H9 (cell line): Measurements from ENCODE around the gene MAEA. TPM values are rescaled to one million over a fixed set of nuclear protein-coding genes. Genes with fewer than 3 reads are reported as not detected.

Experiments used
- DNase-seq: peaks from one replicate; pipeline ENCODE4 v3.0.0-alpha.2; 2017
- H2AFZ ChIP-seq: one replicate; pipeline ENCODE4 v1.6.1; 2013; ENCODE audit warnings: mild to moderate bottlenecking, low read length, control low read depth, moderate library complexity
- H2AK5ac ChIP-seq: 2 replicates; pipeline ENCODE4 v1.6.1; 2013; ENCODE audit warnings: low read length, control low read depth, mixed read lengths; ENCODE audit not compliant: insufficient read length
- H2BK120ac ChIP-seq: one replicate; pipeline ENCODE4 v1.6.1; 2013; ENCODE audit warnings: low read depth, mild to moderate bottlenecking, low read length, control low read depth, inconsistent platforms; ENCODE audit not compliant: poor library complexity, severe bottlenecking
- H2BK12ac ChIP-seq: 2 replicates; pipeline ENCODE4 v1.6.1; 2013; ENCODE audit warnings: low read length, control low read depth, mixed read lengths, low read depth; ENCODE audit not compliant: insufficient read length
- H2BK15ac ChIP-seq: 2 replicates; pipeline ENCODE4 v1.6.1; 2013; ENCODE audit warnings: low read depth, low read length, control low read depth
- H2BK20ac ChIP-seq: one replicate; pipeline ENCODE4 v1.6.1; 2013; ENCODE audit warnings: low read depth, mild to moderate bottlenecking, low read length, control low read depth, inconsistent platforms; ENCODE audit not compliant: poor library complexity, severe bottlenecking
- H2BK5ac ChIP-seq: 2 replicates; pipeline ENCODE4 v1.6.1; 2013; ENCODE audit warnings: low read length, control low read depth, mixed read lengths; ENCODE audit not compliant: insufficient read length
- H3K14ac ChIP-seq: 2 replicates; pipeline ENCODE4 v1.6.1; 2013; ENCODE audit warnings: low read length, control low read depth; ENCODE audit not compliant: insufficient read depth
- H3K18ac ChIP-seq: 2 replicates; pipeline ENCODE4 v1.6.1; 2013; ENCODE audit warnings: low read depth, mild to moderate bottlenecking, mixed read lengths, low read length, control low read depth; ENCODE audit not compliant: insufficient read length
- H3K23ac ChIP-seq: 2 replicates; pipeline ENCODE4 v1.6.1; 2013; ENCODE audit warnings: low read length, control low read depth, mixed read lengths, low read depth; ENCODE audit not compliant: insufficient read length
- H3K23me2 ChIP-seq: 2 replicates; pipeline ENCODE4 v1.6.1; 2013; ENCODE audit warnings: low read depth, mild to moderate bottlenecking, mixed read lengths, low read length, control low read depth; ENCODE audit not compliant: insufficient read length, poor library complexity, severe bottlenecking
- H3K27ac ChIP-seq: 2 replicates; pipeline ENCODE4 v1.5.1; 2013; ENCODE audit warnings: low read length, control low read depth, mixed read lengths, low read depth; ENCODE audit not compliant: insufficient read length
- H3K27me3 ChIP-seq: 2 replicates; pipeline ENCODE4 v1.6.1; 2013; ENCODE audit warnings: low read length, control low read depth, inconsistent platforms; ENCODE audit not compliant: insufficient read depth
- H3K4ac ChIP-seq: 2 replicates; pipeline ENCODE4 v1.6.1; 2013; ENCODE audit warnings: low read depth, mild to moderate bottlenecking, control low read depth, inconsistent platforms, low read length, moderate library complexity
- H3K4me1 ChIP-seq: 2 replicates; pipeline ENCODE4 v1.6.1; 2013; ENCODE audit warnings: low read length, control low read depth, inconsistent platforms; ENCODE audit not compliant: insufficient read depth
- H3K4me2 ChIP-seq: 2 replicates; pipeline ENCODE4 v1.6.1; 2013; ENCODE audit warnings: low read length, control low read depth, mixed read lengths; ENCODE audit not compliant: insufficient read length, insufficient read depth
- H3K56ac ChIP-seq: 2 replicates; pipeline ENCODE4 v1.6.1; 2013; ENCODE audit warnings: low read depth, mild to moderate bottlenecking, mixed read lengths, low read length, control low read depth; ENCODE audit not compliant: insufficient read length
- H3K79me1 ChIP-seq: 2 replicates; pipeline ENCODE4 v1.6.1; 2013; ENCODE audit warnings: low read depth, mild to moderate bottlenecking, moderate library complexity, low read length, control low read depth, inconsistent platforms; ENCODE audit not compliant: insufficient read depth, poor library complexity, severe bottlenecking
- H3K79me2 ChIP-seq: 2 replicates; pipeline ENCODE4 v1.6.1; 2013; ENCODE audit warnings: low read length, control low read depth, inconsistent platforms; ENCODE audit not compliant: insufficient read depth
- H3K9ac ChIP-seq: 2 replicates; pipeline ENCODE4 v1.6.1; 2013; ENCODE audit warnings: low read length, control low read depth, mixed read lengths; ENCODE audit not compliant: insufficient read length; ENCODE audit errors: extremely low read depth
- H3K9me3 ChIP-seq: one replicate; pipeline ENCODE4 v1.6.1; 2013; ENCODE audit warnings: low read depth, low read length, inconsistent platforms; ENCODE audit not compliant: control insufficient read depth
- H3T11ph ChIP-seq: one replicate; pipeline ENCODE4 v1.6.1; 2013; ENCODE audit warnings: mild to moderate bottlenecking, low read length, control low read depth, inconsistent platforms
- H4K20me1 ChIP-seq: one replicate; pipeline ENCODE4 v1.6.1; 2013; ENCODE audit not compliant: control insufficient read depth, insufficient read length, insufficient read depth
- H4K5ac ChIP-seq: 2 replicates; pipeline ENCODE4 v1.6.1; 2013; ENCODE audit warnings: low read depth, mild to moderate bottlenecking, mixed read lengths, low read length, control low read depth; ENCODE audit not compliant: insufficient read length
- H4K8ac ChIP-seq: replicated peaks from 2 replicates; pipeline ENCODE4 v1.6.1; 2013; ENCODE audit warnings: low read length, control low read depth, mixed read lengths, low read depth; ENCODE audit not compliant: insufficient read length
- H4K91ac ChIP-seq: 2 replicates; pipeline ENCODE4 v1.6.1; 2013; ENCODE audit warnings: low read depth, mild to moderate bottlenecking, moderate library complexity, mixed read lengths, low read length, control low read depth; ENCODE audit not compliant: insufficient read length
- H3K27ac Mint-ChIP-seq, 3 experiments: 2 replicates in 2 of 3; 3 replicates in 1 of 3; pipeline ENCODE4 v1.8.0; 2020 to 2021; ENCODE audit warnings: mixed read lengths in 3 of 3, mild to moderate bottlenecking in 1 of 3, moderate library complexity in 1 of 3
- H3K27me3 Mint-ChIP-seq: 2 replicates; pipeline ENCODE4 v1.8.0; 2021; ENCODE audit warnings: low read depth, mild to moderate bottlenecking, moderate library complexity, mixed read lengths
- H3K36me3 Mint-ChIP-seq, 3 experiments: 2 replicates in 2 of 3; 3 replicates in 1 of 3; pipeline ENCODE4 v1.8.0; 2020 to 2021; ENCODE audit warnings: low read depth in 3 of 3, mixed read lengths in 3 of 3; ENCODE audit not compliant: insufficient read depth in 1 of 3
- H3K4me1 Mint-ChIP-seq, 2 experiments: 2 replicates each; pipeline ENCODE4 v1.8.0; 2020; ENCODE audit warnings: mixed read lengths in 2 of 2
- H3K4me3 Mint-ChIP-seq, 2 experiments: 2 replicates in 1 of 2; 3 replicates in 1 of 2; pipeline ENCODE4 v1.8.0; 2020 to 2021; ENCODE audit warnings: mild to moderate bottlenecking in 2 of 2, mixed read lengths in 2 of 2, moderate library complexity in 1 of 2
- H3K9me3 Mint-ChIP-seq, 2 experiments: 2 replicates in 1 of 2; 3 replicates in 1 of 2; pipeline ENCODE4 v1.8.0; 2020; ENCODE audit warnings: mild to moderate bottlenecking in 2 of 2, mixed read lengths in 2 of 2, moderate library complexity in 1 of 2
- CTCF ChIP-seq: fragments of 200-600 bp; sonication (generic); conservative IDR thresholded peaks from 3 replicates; pipeline ENCODE4 v1.8.0; 2021; ENCODE audit warnings: antibody characterized with exemption, mild to moderate bottlenecking
- WGBS: extraction: QIAGEN DNeasy Blood & Tissue Kit; methylation state at CpG from one replicate; pipeline ENCODE4 v1.1.7; 2013; ENCODE audit warnings: missing lambda C conversion rate, low lambda C conversion rate, mixed read lengths; ENCODE audit not compliant: insufficient read length; ENCODE audit errors: extremely low coverage; 5-methylcytosine and 5-hydroxymethylcytosine counted together
- total RNA-seq: library from RNA; stranded (reverse); gene quantifications from 2 replicates; pipeline ENCODE4 v1.2.1, GENCODE V29; 2021

The MAEA gene
- total RNA-seq, 1 experiment from 2014 or later = 85.6 TPM

GRCh38 chr4:1291091-1291490, 1.4 kb downstream of the MAEA start:
- H3K9ac ChIP-seq = peak overlapping the region; percentile 97
- H3K4me1 Mint-ChIP-seq = peaks cover 27 to 37% of the 10 kb centered on the region in 2 experiments
- no peak overlapping the region for H3K27ac ChIP-seq
- no peaks in the 10 kb centered on the region for H3K27me3 ChIP-seq
- peaks cover 44% of the 10 kb centered on the region; the same call in 1 of the 2 replicates for H3K79me2 ChIP-seq
- no peak overlapping the region for H3K56ac ChIP-seq
- peak overlapping the region; percentile 100 for H3K4me2 ChIP-seq
- no peak overlapping the region for H4K5ac ChIP-seq
- H2BK12ac ChIP-seq = no peak overlapping the region
- H2AK5ac ChIP-seq = no peak overlapping the region
- H3K18ac ChIP-seq = no peak overlapping the region
- H3K36me3 Mint-ChIP-seq = peaks cover 0 to 14% (median 13%) of the 10 kb centered on the region in 3 experiments; a peak in 6 of 7 replicates
- whole genome bisulfite sequencing = no CpG with 5 or more reads among the region's 9 CpGs
- H2AFZ ChIP-seq = no peak overlapping the region
- peak; percentile 17 for DNase-seq
- H4K20me1 ChIP-seq = no peaks in the 10 kb centered on the region
- H2BK20ac ChIP-seq = no peak overlapping the region
- H4K91ac ChIP-seq = no peak overlapping the region
- no peak overlapping the region for H4K8ac ChIP-seq
- no peak for TF ChIP-seq CTCF
- peaks cover 15% of the 10 kb centered on the region for H3K79me1 ChIP-seq
- peak overlapping the region in 1 of 3 experiments; percentile 98; a peak in 2 of 7 replicates for H3K27ac Mint-ChIP-seq
- H2BK120ac ChIP-seq = no peak overlapping the region
- no peak overlapping the region for H2BK15ac ChIP-seq
- peaks cover 9% of the 10 kb centered on the region for H3K23me2 ChIP-seq
- no peak overlapping the region for H3K4ac ChIP-seq
- H3K23ac ChIP-seq = no peak overlapping the region
- H3K4me1 ChIP-seq = no peaks in the 10 kb centered on the region; the same call in 1 of the 2 replicates
- H3K9me3 ChIP-seq = no peaks in the 10 kb centered on the region
- H3K4me3 Mint-ChIP-seq = peak overlapping the region; percentile 89 to 98
- no peak overlapping the region for H2BK5ac ChIP-seq
- no peak overlapping the region for H3K14ac ChIP-seq
- H3T11ph ChIP-seq = no peak overlapping the region
- peaks cover 14% of the 10 kb centered on the region for H3K27me3 Mint-ChIP-seq
- peaks cover 8 to 19% of the 10 kb centered on the region in 2 experiments for H3K9me3 Mint-ChIP-seq
